ENCODE data around the gene P2RX6.

P2RX6 gene

DNA sequence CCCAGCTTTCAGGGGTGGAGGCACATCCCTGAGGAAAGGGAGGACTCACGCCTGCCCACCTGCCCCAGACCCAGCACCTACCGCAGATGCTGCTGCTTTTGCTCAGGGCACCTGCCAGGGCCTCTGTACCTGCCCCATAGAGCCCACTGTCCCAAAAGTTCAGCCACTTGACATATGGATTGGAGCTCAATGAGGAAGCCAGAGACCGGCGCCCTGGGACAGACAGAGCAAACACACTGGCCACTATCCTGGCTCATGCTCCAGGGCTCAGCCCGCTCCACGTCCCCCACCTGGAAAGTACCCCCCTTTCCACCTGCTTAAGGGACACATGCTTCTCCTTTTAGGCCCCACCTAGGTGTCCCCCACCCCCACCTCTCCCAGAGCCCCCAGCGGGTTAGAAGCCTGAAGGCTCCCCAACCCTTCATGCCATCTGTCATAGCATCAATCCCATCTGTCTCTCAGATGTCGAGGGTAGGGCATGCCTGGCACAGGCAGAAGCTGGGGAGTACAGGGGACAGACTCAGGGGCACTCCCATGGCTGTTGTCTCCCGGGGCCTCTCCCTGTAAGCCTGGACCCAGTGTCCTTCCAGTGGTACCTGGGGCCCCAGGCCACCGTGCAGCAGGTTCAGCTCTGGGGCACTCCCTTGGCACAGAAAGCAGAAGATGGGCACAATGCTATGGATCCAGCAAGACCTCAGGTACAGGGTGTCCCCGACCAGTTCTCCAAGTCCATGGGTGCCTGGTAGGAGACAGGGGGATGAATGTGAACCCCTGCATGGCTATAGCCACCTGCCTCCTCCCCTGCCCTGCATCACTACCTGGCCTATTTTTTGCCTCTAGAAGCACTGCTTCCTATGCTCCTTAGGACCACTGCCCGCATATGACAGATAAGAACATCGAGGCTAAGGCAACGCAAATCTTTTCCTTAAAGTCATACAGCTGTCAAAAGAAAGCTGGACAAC is 2.2 kb upstream of the P2RX6 start:
- DNase-seq (ENCODE audit: low read depth, low spot score): no peak

DNA sequence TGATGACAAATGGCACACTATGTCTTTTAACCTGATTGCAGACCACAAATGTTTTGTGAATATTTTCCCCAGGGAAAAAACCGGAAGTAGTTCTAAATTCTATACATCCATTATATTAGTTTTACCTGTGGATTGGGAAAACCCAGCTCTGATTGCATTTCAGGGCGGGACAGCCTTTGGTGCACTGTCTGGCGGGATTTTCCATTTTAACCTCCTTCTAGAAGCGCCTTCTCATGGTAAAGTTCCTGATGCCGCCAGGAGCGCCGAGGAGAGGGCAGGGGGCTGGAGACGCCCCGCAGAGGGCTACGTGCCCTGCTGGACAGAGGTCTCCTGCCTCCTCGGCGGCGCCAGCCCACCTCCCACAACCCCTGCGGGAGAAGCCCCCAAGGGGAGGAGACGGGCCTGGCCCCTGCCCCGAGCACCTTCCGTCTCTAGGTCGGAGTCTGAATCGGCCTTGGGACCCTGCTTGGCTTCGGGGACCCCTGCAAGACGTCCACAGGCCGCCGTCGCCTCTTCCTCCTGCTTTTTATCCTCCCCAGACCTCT is 1.2 kb upstream of the P2RX6 start:
- no peak for DNase-seq (ENCODE audit: low read depth, low spot score)

DNA sequence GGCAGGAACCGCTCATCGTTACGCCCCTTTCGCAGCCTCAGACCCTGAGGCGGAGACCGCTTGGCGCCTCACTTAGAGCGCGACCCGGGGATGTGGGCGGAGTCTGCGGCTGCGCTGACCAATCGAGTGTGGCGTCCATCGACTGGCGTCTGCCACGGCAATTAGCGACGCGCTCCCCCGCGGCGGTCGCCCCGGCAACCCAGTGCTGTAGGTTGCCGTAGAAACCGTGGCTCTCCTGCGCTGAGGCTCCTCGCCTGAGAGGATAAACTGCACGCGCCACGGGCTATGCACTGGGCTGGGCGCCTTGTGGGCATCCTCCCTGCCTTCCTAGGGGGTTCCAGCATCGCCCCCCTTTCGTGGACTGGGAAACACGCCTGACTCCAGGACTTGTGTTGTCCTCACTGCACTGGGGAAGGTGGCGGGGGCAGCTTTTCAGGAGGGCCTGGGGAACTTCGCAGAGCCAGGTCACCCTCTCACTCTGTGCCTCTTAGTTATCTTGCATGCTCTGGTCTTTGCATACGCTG is 701 bp upstream of the P2RX6 start:
- peak; percentile 57 for DNase-seq (ENCODE audit: low read depth, low spot score)

DNA sequence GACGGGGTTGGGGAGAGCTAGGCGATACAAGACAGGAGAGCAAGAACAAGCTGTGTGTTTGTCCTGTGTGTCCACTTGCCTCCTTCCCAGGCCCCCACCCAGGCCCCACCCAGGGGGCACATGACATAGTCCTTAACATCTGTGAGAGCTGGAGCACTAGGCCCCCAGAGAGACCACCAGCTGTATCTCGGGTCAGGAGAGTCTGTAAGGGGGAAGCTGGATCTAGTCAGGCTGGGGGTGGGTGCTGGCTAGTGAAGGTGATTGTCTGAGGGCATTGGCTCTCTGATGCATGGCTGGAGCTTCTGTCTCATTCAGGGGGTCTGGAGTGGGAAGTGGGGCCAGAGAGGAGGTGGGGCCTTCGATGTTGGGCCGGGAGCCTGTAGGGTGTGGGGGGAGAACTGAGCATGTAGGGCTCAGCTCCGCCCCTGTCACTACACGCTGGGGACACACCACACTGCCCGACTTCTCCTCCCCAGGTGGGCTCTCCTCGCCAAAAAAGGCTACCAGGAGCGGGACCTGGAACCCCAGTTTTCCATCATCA is 571 bp downstream of the P2RX6 start:
- DNase-seq (ENCODE audit: low read depth, low spot score): no peak

DNA sequence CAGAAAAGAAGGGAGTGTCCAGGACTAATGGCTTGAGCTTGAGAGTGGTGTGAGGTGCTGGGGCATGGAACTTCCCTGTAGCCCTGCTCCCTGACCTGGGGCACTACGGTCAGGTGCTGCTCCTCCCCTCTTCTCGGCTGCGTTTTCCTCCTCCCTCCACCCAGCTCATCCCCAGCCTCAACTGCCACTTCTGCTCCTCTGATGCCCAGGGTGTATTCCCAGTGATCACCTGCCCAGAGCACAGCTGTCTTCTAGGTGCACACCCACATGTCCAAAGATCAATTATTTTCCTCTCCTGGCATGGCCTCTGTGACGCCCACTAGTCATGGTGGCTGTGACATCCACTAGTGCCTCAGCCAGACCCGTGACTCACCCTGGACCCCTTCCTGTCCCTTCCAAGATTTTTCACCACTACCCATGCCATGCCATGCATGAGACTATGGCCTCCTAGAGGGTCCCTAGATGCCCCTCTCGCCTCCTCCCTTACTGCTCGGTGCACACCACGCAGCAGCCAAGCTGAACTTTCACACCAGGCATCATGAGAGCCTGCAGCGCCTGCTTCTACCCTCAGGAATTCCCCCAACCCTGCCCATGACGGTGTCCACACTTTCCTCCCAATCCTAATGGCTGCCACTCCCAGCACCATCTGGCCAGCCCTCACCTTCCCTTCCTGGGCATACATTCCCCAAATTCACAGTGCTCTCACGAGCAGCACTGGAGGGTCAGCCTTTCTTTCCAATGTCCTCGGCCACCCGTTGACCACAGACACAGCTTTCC is 1.9 kb downstream of the P2RX6 start:
- no peak for DNase-seq (ENCODE audit: low read depth, low spot score)

DNA sequence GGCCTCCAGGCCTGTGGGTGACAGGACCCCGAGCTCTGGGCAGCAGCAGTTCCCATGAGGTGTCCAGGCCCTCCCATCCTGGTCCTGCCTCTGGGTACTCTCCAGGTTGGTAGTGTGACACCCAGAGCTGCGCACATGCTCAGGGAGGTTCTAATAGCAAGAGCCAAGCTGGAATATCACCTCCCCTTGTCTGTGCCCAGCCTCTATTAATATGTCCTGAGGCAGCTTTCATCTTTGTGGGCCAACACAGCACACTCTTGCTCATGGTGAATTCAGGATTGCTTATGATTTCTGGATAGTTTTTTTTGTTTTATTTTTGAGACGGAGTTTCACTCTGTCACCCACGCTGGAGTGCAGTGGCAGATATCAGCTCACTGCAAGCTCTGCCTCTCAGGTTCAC is 3.3 kb downstream of the P2RX6 start:
- no peak for DNase-seq (ENCODE audit: low read depth, low spot score)

DNA sequence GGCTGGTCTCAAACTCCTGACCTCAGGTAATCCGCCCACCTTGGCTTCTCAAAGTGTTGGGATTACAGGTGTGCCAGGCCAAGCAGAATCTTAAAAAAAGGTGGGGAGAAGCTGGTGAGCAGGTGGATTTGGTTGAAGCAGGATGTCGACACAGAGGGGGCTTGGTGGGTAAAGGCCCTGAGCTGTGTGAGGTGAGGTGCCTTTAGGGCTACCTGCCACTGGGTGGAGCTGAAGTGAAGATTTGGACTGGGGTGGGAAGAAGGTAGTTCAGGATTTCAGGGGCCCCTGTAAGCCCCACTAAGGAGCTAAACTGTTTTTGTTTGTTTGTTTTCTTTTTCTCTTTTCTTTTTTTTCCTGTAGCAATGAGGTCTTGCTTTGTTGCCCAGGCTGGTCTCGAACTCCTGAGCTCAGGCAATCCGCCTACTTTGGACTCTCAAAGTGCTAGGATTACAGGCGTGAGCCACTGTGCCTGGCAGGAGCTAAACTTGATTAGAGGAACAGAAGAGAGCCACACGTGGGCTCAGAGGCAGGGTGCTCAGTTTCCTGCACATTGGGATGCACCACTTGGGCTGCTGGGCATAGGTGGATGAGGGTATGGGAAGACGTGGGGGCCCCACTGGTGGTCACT is 6.0 kb downstream of the P2RX6 start:
- no peak for DNase-seq (ENCODE audit: low read depth, low spot score)

DNA sequence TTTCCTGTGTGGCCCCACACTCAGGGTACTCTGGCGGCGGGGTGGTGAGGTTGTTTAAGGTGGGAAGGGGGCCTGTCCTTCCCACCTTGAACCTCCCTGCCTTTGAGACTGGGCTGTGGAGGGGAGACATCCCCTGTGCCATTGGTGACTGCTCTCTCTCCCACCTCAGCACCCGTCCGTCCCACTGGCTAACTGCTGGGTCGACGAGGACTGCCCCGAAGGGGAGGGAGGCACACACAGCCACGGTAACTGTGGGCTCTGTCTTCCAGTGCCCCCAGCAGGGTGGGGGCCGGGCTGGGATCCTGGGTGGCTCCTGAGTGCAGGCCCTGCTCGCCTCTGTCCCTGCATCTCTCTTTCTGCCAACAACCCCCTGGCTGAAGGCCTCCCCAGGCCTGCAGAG is 7.5 kb downstream of the P2RX6 start:
- DNase-seq (ENCODE audit: low read depth, low spot score): no peak

DNA sequence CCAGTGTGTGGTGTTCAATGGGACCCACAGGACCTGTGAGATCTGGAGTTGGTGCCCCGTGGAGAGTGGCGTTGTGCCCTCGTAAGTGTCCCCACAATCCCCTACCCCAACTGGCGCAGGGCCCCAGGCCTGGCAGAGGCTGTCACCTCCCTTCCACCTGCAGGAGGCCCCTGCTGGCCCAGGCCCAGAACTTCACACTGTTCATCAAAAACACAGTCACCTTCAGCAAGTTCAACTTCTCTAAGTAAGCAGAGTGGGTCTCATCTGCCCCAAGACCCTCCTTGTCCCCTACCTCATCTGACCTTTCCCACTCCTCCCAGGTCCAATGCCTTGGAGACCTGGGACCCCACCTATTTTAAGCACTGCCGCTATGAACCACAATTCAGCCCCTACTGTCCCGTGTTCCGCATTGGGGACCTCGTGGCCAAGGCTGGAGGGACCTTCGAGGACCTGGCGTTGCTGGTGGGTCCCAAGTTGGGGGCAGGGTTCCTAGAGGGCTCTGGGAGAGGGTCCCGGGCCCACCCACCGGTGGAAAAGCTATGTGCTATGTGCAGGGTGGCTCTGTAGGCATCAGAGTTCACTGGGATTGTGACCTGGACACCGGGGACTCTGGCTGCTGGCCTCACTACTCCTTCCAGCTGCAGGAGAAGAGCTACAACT is 8.1 kb downstream of the P2RX6 start:
- DNase-seq (ENCODE audit: low read depth, low spot score): no peak

DNA sequence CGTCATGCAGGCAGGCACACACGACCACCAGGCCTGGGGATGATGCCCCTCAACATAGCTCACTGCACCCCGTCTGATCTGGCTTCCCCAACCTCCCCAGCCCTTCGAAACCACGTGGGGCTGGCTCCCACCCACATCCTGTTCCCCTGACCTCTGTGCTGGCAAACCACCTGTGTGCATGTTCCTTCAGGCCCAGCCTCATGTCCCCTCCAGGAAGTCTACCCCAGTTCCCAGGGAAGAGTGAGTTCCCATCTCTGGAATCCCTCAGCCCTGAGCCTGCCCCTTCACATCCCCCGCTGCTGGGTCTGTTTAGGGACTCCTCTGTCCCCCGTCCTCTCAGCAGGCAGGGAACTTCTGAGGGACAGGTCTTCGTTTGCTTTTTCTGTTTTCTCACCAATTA is 10.3 kb downstream of the P2RX6 start:
- no peak for DNase-seq (ENCODE audit: low read depth, low spot score)

DNA sequence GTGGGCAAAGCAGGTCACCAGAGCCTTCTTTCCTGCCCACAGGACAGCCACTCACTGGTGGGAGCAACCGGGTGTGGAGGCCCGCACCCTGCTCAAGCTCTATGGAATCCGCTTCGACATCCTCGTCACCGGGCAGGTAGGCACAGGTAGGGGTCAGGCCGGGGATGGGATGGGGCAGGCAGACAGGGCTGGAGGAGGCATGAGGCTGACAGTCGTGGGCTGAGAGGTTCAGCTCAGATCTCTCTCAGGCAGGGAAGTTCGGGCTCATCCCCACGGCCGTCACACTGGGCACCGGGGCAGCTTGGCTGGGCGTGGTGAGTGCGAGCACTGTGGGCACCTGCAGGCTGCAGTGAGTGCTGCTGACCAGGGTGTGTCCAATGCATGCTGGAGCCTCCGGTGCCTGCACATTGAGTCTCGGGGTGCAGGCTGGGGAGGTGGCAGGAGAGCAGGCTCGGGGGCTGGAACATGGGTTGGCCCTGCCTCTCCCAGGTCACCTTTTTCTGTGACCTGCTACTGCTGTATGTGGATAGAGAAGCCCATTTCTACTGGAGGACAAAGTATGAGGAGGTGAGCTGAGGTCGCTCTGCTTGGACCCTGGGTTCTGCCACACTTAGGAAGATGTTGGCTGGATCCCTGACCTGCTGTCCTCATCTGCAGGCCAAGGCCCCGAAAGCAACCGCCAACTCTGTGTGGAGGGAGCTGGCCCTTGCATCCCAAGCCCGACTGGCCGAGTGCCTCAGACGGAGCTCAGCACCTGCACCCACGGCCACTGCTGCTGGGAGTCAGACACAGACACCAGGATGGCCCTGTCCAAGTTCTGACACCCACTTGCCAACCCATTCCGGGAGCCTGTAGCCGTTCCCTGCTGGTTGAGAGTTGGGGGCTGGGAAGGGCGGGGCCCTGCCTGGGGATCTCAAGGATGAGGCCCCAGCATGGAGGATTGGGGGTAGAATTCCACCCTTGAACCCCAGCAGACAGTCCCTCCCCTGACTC is 11.1 kb downstream of the P2RX6 start:
- no peak for DNase-seq (ENCODE audit: low read depth, low spot score)

DNA sequence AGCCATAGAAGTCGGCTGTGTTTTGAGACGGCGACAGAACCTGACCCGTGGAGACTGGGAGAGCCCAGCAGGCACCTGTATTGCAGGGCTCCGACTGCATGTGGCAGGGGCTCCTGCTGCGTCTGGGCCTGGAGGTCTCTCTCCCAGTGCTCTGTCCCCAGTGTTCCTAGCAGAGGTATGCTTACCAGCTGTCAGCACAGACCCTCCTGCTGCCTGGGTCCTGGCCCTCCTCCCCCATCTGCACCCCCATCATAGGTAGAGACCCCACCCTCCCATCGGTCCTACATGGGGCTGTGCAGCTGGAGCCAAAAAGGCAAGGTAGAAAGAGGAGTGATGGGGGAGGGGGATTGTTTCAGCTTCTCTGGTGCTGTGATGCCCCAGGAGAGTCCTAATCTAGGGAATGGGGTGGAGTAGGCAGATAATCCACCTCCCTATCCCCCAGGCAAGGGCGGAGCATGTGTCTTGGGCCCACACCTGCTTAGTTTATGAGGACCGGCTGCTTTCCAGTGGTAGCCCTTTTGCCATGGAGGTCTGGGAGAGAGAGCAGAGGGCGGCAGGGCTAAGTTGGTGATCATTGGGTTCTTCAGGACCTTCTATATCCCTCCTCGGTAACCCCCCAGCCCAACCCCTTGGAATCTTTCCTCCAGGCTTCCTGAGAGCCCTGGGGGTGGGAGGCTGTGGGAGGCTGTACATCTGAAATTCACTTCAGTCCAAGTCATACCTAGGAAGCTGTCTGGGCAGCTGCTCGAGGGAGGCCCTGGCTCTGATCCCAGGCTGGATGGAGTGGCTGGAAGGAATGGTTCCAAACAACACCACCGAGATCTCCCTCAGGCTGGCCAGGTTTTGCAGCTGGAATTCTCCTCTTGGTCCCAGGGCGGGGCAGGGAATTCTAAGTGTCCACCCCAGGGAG is 12.1 kb downstream of the P2RX6 start:
- no peak for DNase-seq (ENCODE audit: low read depth, low spot score)

DNA sequence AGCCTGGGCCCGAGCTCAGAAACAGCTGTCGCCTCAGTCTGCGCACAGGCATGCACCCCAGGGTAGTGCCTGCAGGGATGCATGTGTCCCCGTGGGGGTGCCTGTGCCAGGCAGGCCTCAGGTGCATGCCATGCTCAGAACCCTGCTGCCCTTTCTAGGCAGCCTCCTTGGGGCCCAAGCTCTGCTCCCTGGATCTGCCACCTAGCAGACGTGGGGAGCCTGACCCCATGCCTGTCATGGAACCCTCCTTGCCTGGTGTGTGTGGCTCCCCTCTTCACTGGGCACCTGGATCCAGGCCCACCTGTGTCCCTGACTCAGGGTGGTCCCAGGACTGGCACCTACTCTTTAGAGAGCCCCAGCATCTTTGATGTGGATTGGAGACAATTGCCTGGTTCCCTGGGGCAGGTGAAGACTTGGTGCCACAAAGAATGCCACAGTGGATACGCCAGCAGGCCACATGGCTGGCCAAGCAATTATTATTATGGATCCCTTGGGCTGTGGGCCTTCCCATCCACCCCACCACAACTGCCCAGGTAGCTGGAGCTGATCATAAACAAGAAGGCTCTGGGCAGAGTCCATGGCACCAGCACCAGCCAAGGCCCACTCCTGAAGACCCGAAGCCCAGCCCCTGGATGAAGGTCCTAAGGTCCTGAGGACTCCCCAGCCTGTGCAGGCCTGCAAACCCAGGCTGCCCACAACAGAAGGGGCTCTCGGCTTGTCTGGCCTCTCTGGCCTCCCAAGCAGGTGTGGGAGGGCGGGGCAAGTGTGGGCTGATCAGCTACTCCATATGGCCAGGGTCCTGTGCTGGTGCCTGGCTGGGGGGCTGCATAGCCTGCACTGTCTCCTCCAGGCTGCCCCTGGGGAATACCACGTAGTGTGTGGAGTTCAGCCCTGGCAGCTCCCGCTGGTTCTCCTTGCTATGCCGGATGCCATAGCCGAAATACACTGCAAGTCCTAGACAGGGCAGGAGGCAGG is 13.6 kb downstream of the P2RX6 start:
- no peak for DNase-seq (ENCODE audit: low read depth, low spot score)

DNA sequence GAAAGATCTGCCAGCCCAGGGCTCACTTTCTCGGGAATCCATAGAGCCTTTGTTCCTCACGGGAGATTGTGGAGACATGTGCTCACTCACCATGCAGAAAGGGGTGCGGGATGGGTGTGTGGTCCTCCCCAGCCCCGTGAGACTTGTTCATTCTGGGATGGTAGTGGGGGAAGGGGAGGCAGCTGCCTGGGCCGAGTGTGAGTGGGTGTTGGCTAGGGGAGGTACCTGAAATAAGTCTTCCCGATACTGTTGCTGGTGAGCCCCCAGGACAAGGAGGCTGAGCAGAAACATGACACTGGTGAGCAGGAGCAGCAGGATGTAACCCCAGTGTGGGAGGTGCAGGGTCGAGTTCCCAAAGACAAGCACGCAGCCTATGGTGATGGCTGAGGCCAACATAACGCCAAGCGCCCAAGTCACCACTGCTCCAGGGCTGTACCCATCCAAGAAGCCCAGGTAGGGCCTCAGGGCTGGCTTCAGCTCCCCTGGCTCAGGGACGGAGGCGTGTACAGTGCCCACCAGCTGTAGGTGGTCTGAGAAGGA is 14.6 kb downstream of the P2RX6 start:
- no peak for DNase-seq (ENCODE audit: low read depth, low spot score)

DNA sequence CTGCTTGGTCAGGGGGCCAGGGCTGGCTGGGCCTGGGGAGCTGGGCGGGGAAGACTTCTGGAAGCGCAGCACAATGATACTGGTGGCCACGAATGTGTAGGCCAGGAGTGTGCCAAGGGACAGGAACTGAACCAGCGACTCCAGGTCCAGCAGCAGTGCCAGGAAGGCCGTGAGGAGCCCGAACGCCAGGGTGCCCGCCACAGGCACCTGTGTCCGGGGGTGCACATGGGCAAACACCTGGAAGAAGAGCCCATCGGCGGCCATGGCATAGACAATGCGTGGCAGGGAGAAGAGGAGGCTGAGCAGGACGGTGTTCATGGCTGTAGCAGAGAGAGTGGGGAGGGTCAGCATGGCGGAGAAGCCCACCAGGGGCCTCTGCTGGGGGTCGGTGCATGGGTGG is 15.1 kb downstream of the P2RX6 start:
- no peak for DNase-seq (ENCODE audit: low read depth, low spot score)

DNA sequence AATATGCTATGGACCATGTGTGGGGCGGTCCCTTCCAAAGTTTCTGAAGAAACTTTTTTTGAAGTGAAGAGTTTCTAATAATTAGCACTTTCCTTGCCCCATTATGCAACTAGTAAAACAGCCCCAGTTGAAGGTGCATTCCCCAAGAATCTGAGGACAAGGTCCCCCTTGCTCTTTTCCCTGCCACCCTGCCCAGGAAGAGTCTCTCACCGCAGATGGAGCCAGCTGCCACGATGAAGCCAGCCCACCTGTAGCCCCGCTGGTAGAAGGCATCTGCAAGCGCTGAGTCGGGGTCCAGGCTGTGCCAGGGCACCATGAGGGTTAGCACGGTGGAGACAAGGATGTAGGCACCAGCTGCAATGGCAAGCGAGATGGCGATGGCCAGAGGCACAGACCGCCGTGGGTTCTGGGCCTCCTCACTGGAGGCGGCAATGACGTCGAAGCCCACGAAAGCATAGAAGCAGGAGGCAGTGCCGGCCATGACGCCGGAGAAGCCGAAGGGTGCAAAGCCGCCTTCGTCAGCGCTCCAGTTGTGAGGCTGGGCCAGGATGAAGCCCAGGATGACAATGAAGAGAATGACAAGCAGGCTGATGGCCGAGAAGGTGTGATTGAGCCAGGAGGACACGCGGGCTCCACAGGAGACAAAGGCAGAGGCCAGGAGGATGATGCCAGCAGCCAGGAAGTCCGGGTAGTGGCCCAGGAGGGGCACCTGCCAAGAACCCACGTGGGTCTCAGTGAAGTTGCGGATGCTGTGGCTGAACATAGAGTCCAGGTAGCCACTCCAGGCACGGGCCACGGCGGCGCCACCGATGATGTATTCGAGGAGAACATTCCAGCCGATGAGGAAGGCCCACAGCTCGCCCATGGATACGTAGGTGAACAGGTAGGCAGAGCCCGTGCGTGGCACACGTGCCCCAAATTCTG is 15.9 kb downstream of the P2RX6 start:
- DNase-seq (ENCODE audit: low read depth, low spot score): no peak
